Uterus (tissue), 2 donors: Measurements from ENCODE around the gene SSR4.

Experiments used
- CTCF ChIP-seq, 4 experiments: fragments of 200-600 bp in 2 of 4; fragments of 450-650 bp in 2 of 4; sonication (generic) in 2 of 4; IDR thresholded peaks; one replicate each; pipeline ENCODE4 v1.5.1; 2016 to 2019; ENCODE audit warnings: antibody characterized with exemption in 4 of 4, mild to moderate bottlenecking in 2 of 4, moderate library complexity in 1 of 4
- POLR2A ChIP-seq, 2 donors: fragments of 450-650 bp; IDR thresholded peaks; one replicate each; pipeline ENCODE4 v1.6.1; 2016; ENCODE audit warnings: antibody characterized with exemption in 2 of 2, mild to moderate bottlenecking in 1 of 2, moderate library complexity in 1 of 2

- no peak for TF ChIP-seq CTCF (IDR thresholded peaks at IDR 0.05)
- TF ChIP-seq POLR2A (IDR thresholded peaks at IDR 0.05) = no peak
Observed at GRCh38 chrX:153764786-153765137, 29.7 kb upstream of the SSR4 start.
